Testis (tissue), 3 donors: ENCODE measurements around the gene BRAT1. TPM values are rescaled to one million over a fixed set of nuclear protein-coding genes. Genes with fewer than 3 reads are reported as not detected.

Source experiments
- DNase-seq: peaks from one replicate; pipeline ENCODE4 v3.0.0-alpha.2; 2019
- H3K27ac ChIP-seq, 2 donors: fragments of 200-600 bp; sonication (generic); one replicate each; pipeline ENCODE4 v1.5.1; 2019
- H3K27me3 ChIP-seq: fragments of 200-600 bp; sonication (generic); one replicate; pipeline ENCODE4 v1.5.1; 2019
- H3K36me3 ChIP-seq: fragments of 200-600 bp; sonication (generic); one replicate; pipeline ENCODE4 v1.5.1; 2017; ENCODE audit warnings: low read depth; ENCODE audit errors: missing control alignments
- H3K4me1 ChIP-seq: fragments of 200-600 bp; sonication (generic); one replicate; pipeline ENCODE4 v1.5.1; 2019
- H3K4me3 ChIP-seq, 2 donors: fragments of 200-600 bp; sonication (generic); one replicate each; pipeline ENCODE4 v1.5.1; 2017 to 2019
- H3K9me3 ChIP-seq: fragments of 200-600 bp; sonication (generic); one replicate; pipeline ENCODE4 v1.5.1; 2017
- POLR2A ChIP-seq: fragments of 450-650 bp; IDR thresholded peaks from one replicate; pipeline ENCODE4 v1.6.1; 2017; ENCODE audit warnings: antibody characterized with exemption, mild to moderate bottlenecking, moderate library complexity
- WGBS, 2 donors: methylation state at CpG; one replicate each; pipeline ENCODE4 v1.1.5; 2018; 5-methylcytosine and 5-hydroxymethylcytosine counted together
- intact Hi-C: fragments of 100-400 bp; cut with DNase I; formaldehyde crosslinking; loops from one replicate; pipeline ENCODE4 v1.15.1; 2023; ENCODE audit warnings: low total_unique reads
- polyA plus RNA-seq: library from polyadenylated mRNA; stranded (reverse); fragments of 350-450 nt; fragmentation: Illumina TruSeq; extraction: RNeasy Lipid Tissue Mini Kit (QIAGEN cat#74804); gene quantifications from one replicate; pipeline ENCODE4 v1.2.3, GENCODE V29; 2014; ENCODE audit warnings: low read depth, low replicate concordance; ENCODE audit not compliant: insufficient read depth
- total RNA-seq, 2 donors: library from RNA; depleted of rRNA; stranded (reverse); fragments of >200 nt; gene quantifications; one replicate each; pipeline ENCODE4 v1.2.3, GENCODE V29; 2016
- TF ChIP-seq, protein P1 (sequence below), 3 experiments: fragments of 450-650 bp in 2 of 3; fragments of 200-600 bp in 1 of 3; sonication (generic) in 1 of 3; IDR thresholded peaks; one replicate each; pipeline ENCODE4 v1.5.1; 2016 to 2019; ENCODE audit warnings: antibody characterized with exemption in 3 of 3, mild to moderate bottlenecking in 2 of 3, moderate library complexity in 1 of 3

Gene BRAT1
- total and polyA plus RNA-seq, 3 donors from 2014 or later: 45.3 to 108 (median 104) TPM

DNA sequence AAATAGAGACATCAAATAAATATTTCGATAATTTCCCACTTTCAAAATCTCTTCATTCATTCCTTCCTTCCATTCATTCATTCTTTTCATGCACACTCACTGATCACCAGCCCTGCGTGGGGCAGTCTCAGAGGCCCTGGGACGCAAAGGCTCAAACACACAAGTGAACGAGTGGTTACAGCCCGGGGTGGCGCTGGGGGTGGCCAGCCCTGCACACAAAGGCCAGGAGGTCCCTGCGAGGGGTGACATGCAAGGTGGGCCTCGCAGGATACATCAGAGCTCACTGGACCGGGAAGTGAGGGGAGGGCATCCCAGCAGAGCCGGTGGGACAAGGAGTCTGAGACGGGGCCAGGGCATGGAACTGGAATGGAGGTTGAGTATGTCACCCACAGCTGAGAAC lies 46.6 kb upstream of the BRAT1 start:
- Histone ChIP-seq H3K9me3 (no peaks in the 10 kb centered on the region), H3K4me3 (no peak overlapping the region), H3K27me3 (no peaks in the 10 kb centered on the region), H3K36me3 (no peaks in the 10 kb centered on the region), H3K4me1 (peaks cover 5% of the 10 kb centered on the region), H3K27ac (no peak overlapping the region)
- 93 to 98% methylated on average over 11 of the region's 11 CpGs for WGBS, 2 donors
- intact Hi-C loops: no loop called here
- no peak for DNase-seq
- no peak for TF ChIP-seq POLR2A
- TF ChIP-seq, protein P1, sequence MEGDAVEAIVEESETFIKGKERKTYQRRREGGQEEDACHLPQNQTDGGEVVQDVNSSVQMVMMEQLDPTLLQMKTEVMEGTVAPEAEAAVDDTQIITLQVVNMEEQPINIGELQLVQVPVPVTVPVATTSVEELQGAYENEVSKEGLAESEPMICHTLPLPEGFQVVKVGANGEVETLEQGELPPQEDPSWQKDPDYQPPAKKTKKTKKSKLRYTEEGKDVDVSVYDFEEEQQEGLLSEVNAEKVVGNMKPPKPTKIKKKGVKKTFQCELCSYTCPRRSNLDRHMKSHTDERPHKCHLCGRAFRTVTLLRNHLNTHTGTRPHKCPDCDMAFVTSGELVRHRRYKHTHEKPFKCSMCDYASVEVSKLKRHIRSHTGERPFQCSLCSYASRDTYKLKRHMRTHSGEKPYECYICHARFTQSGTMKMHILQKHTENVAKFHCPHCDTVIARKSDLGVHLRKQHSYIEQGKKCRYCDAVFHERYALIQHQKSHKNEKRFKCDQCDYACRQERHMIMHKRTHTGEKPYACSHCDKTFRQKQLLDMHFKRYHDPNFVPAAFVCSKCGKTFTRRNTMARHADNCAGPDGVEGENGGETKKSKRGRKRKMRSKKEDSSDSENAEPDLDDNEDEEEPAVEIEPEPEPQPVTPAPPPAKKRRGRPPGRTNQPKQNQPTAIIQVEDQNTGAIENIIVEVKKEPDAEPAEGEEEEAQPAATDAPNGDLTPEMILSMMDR (IDR thresholded peaks at IDR 0.05): no peak

DNA sequence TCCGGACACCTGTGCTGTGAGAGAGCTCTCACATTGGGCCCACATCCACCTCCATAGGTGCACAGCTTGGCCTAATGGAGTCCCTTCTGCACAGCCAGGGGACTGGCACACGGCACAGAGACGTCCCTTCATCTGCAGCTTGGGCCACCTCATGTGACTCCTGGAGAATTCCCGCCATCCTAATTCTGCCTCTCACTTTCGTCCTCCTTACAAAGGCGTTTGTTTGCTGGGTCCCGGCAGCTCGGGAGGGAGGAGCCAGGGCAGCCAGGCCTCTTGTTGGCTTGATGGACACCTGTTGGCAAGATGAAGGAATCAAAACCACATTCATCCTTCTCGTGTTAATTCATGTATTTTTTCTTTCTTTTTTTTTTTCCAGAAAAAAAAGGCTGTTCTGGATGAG lies 45.7 kb upstream of the BRAT1 start:
- Histone ChIP-seq H3K4me1 (no peaks in the 10 kb centered on the region), H3K27ac (no peak overlapping the region), H3K27me3 (no peaks in the 10 kb centered on the region), H3K4me3 (no peak overlapping the region), H3K36me3 (no peaks in the 10 kb centered on the region), H3K9me3 (no peaks in the 10 kb centered on the region)
- intact Hi-C loops: no loop called here
- TF ChIP-seq, protein P1 (IDR thresholded peaks at IDR 0.05): no peak
- no peak for TF ChIP-seq POLR2A
- no peak for DNase-seq
- WGBS, 2 donors: 86 to 96% methylated on average over 7 to 9 of the region's 9 CpGs

DNA sequence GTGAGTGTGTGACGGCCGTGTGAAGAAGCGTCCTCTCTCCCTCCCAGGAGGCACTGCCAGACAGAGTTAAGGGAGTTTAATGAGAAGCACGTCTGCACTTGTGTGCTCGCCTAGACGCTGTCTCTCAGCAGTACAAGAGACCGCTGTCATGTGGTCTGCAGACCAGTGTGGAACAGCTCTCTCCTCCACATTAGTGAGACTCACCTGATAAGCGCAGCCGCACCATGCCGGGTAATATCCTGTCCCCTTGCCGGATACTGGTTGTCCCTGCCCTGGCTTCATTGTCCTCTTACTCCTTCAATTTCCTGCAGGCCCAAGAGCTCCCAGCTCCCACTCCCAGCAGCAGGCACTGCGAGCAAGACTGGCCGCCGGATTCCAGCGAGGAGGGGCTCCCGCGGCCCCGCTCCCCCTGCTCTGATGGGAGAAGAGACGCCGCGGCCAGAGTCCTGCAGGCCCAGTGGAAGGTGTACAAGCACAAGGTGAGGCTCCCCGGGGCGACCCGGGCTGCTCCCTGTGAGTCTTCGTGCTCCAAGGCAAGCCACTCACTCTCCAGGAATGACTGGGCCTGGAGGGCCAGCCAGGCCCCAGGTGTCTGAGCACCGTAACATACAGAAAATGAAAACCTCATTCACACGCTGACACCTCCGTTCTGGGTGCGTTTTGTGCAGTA lies 43.0 kb upstream of the BRAT1 start:
- H3K36me3 ChIP-seq: no peaks in the 10 kb centered on the region
- intact Hi-C loops: no loop called here
- no peaks in the 10 kb centered on the region for H3K27me3 ChIP-seq
- no peak overlapping the region for H3K4me3 ChIP-seq
- H3K27ac ChIP-seq: no peak overlapping the region
- no peak for DNase-seq
- H3K4me1 ChIP-seq: no peaks in the 10 kb centered on the region
- no peak for TF ChIP-seq POLR2A
- H3K9me3 ChIP-seq: no peaks in the 10 kb centered on the region
- WGBS, 2 donors: 82 to 87% methylated on average over 25 to 29 of the region's 29 CpGs

DNA sequence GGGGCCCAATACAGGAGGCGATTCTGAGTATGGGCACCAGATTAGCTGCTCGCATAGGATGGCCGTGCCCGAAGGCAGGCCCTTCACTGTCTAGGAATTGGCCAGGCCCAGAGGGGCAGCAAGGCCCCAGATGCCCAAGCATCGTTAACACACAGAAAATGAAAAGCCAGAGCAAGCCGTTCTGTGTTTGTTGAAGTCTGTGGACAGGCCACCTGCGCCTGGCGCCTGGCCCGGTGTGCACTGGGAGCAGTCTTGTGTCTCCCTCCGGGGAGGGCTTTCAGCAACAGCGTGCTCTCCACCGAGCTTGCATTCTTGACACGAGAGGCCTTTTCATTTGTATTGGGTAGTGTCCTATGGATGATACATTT lies 41.9 kb upstream of the BRAT1 start:
- Histone ChIP-seq H3K4me3 (no peak overlapping the region), H3K4me1 (no peaks in the 10 kb centered on the region), H3K27me3 (no peaks in the 10 kb centered on the region), H3K27ac (no peak overlapping the region), H3K36me3 (no peaks in the 10 kb centered on the region), H3K9me3 (no peaks in the 10 kb centered on the region)
- DNase-seq: no peak
- WGBS, 2 donors: 89 to 90% methylated on average over 11 to 13 of the region's 13 CpGs
- intact Hi-C loops: no loop called here
- TF ChIP-seq, protein P1 (IDR thresholded peaks at IDR 0.05): no peak
- no peak for TF ChIP-seq POLR2A

DNA sequence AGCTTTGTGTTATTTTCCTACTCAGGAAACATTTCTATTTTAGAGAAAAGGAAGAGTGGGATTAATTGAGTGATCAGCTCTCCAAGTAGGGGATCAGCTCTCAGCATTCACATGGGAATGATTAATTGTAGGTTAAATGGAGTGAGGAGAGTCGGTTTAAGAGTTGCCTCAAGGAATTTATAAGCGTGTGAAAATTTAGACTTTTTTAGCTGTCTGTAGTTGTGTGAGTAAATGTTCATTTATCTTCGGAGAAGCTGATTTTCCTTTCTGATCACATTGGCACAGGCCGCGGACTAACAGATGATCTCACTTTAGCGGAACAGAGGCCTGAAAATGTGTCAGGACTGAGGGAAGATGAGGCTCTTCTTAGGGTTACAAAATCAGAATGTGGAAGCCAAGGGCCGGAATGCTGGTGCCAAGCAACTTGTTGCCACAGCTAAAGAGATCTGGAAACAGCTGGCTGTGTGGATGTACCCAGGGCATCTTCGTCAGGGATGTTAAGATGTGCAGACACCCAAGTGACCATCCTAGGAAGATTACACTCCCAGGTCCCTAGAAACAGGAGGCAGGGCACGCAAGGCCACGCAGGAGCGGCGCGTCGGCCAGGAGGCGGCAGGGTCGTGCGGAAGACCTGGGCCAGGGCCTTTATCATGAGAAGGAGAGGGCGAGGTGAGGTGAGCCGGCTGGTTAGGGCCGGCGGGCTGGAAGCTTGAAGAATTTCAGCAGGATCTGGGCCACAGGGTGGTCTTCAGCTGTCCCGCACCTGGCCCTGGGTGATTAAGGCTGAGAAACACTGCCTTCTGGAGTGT lies 41.3 kb upstream of the BRAT1 start:
- H3K4me3 ChIP-seq: no peak overlapping the region
- TF ChIP-seq, protein P1 (IDR thresholded peaks at IDR 0.05): no peak
- TF ChIP-seq POLR2A: no peak
- intact Hi-C loops: no loop called here
- no peaks in the 10 kb centered on the region for H3K4me1 ChIP-seq
- DNase-seq: no peak
- no peaks in the 10 kb centered on the region for H3K36me3 ChIP-seq
- no peaks in the 10 kb centered on the region for H3K9me3 ChIP-seq
- H3K27ac ChIP-seq: no peak overlapping the region
- H3K27me3 ChIP-seq: no peaks in the 10 kb centered on the region
- WGBS, 2 donors: 91 to 93% methylated on average over 22 of the region's 22 CpGs
